PC-9 (cell line): ENCODE data around the gene PATE4. TPM values are rescaled to one million over a fixed set of nuclear protein-coding genes. Genes with fewer than 3 reads are reported as not detected.

Source experiments
- BruUV-seq: library from RNA; stranded (reverse); fragments of 400-500 nt; replicated peaks from 2 replicates; lab custom pipeline; 2021; lab: Mats Ljungman, UMichigan
- CTCF ChIA-PET: fragments of 300-600 bp; sonication (Branson Sonifier 250); formaldehyde crosslinking; loops from one replicate; lab custom pipeline; 2022; ENCODE audit warnings: antibody characterized with exemption; lab: Charles Lee
- POLR2A ChIA-PET: fragments of 300-600 bp; sonication (Branson Sonifier 250); formaldehyde crosslinking; loops from one replicate; lab custom pipeline; 2022; ENCODE audit warnings: antibody characterized with exemption; ENCODE audit not compliant: unreplicated experiment; lab: Charles Lee
- DNase-seq, 2 experiments: peaks; one replicate each; pipeline versions ENCODE4 v3.0.0 to v3.0.0-alpha.2; 2015 to 2022; ENCODE audit warnings: mixed read lengths in 1 of 2
- H2AFZ ChIP-seq: fragments of 200-600 bp; sonication (generic); 2 replicates; pipeline ENCODE4 v1.8.1; 2017; ENCODE audit warnings: antibody characterized with exemption
- H3F3A ChIP-seq: fragments of 200-600 bp; sonication (generic); 2 replicates; pipeline ENCODE4 v1.8.1; 2017; ENCODE audit warnings: antibody characterized with exemption, mild to moderate bottlenecking, low read depth; ENCODE audit not compliant: insufficient read depth
- H3K27ac ChIP-seq: fragments of 200-600 bp; sonication (generic); 2 replicates; pipeline ENCODE4 v1.6.1; 2016; ENCODE audit warnings: mixed run types
- H3K27me3 ChIP-seq: fragments of 200-600 bp; sonication (generic); 2 replicates; pipeline ENCODE4 v1.6.1; 2016; ENCODE audit warnings: low read depth, mixed run types; ENCODE audit not compliant: insufficient read depth
- H3K36me3 ChIP-seq: fragments of 200-600 bp; sonication (generic); 2 replicates; pipeline ENCODE4 v1.6.1; 2016; ENCODE audit warnings: low read depth, mixed run types
- H3K4me1 ChIP-seq: fragments of 200-600 bp; sonication (generic); replicated peaks from 2 replicates; pipeline ENCODE4 v1.6.1; 2016; ENCODE audit warnings: mixed run types; ENCODE audit not compliant: insufficient read depth
- H3K4me2 ChIP-seq: fragments of 200-600 bp; sonication (generic); 2 replicates; pipeline ENCODE4 v1.6.1; 2017; ENCODE audit warnings: mixed run types
- H3K4me3 ChIP-seq: fragments of 200-600 bp; sonication (generic); 2 replicates; pipeline ENCODE4 v1.6.1; 2016; ENCODE audit warnings: mixed run types
- H3K79me2 ChIP-seq: fragments of 200-600 bp; sonication (generic); 2 replicates; pipeline ENCODE4 v1.6.1; 2017; ENCODE audit warnings: low read depth, mixed run types
- H3K9me2 ChIP-seq: fragments of 200-600 bp; sonication (generic); 2 replicates; pipeline ENCODE4 v1.8.1; 2017; ENCODE audit warnings: mild to moderate bottlenecking; ENCODE audit not compliant: insufficient read depth
- H3K9me3 ChIP-seq: fragments of 200-600 bp; sonication (generic); 2 replicates; pipeline ENCODE4 v1.8.1; 2016; ENCODE audit warnings: low read depth; ENCODE audit not compliant: insufficient read depth
- H4K20me1 ChIP-seq: fragments of 200-600 bp; sonication (generic); 2 replicates; pipeline ENCODE4 v1.8.1; 2017; ENCODE audit not compliant: insufficient read depth
- CTCF ChIP-seq: fragments of 200-600 bp; sonication (generic); conservative IDR thresholded peaks from 2 replicates; pipeline ENCODE4 v1.6.1; 2017; ENCODE audit warnings: mixed run types, antibody characterized with exemption, mild to moderate bottlenecking, moderate library complexity
- EZH2 ChIP-seq: fragments of 200-600 bp; sonication (generic); IDR thresholded peaks from 2 replicates; pipeline ENCODE4 v1.8.0; 2017; ENCODE audit warnings: antibody characterized with exemption, low read depth
- intact Hi-C: fragments of 100-400 bp; cut with micrococcal nuclease; formaldehyde crosslinking; loops from one replicate; pipeline ENCODE4 v1.10.0; 2022; ENCODE audit not compliant: unreplicated experiment
- total RNA-seq: library from RNA; stranded (reverse); gene quantifications from 2 replicates; pipeline ENCODE4 v1.2.3, GENCODE V29; 2021

PATE4 gene
- total RNA-seq, 1 experiment from 2014 or later: not detected

- intact Hi-C loops: no loop called here
- BruUV-seq: no TSS peak
Observed at GRCh38 chr11:125883375-125883774, 50.3 kb downstream of the PATE4 start.

GRCh38 chr11:125886997-125887372, 53.9 kb downstream of the PATE4 start:
- Histone ChIP-seq H4K20me1 (no peaks in the 10 kb centered on the region), H3K79me2 (peaks cover 34% of the 10 kb centered on the region), H3K9me3 (no peaks in the 10 kb centered on the region), H3K36me3 (no peaks in the 10 kb centered on the region), H3K4me2 (peak overlapping the region; percentile 74), H3F3A (peaks cover 17% of the 10 kb centered on the region), H3K27ac (no peak overlapping the region), H3K27me3 (no peaks in the 10 kb centered on the region), H3K9me2 (no peaks in the 10 kb centered on the region), H2AFZ (peak overlapping the region; percentile 93), H3K4me1 (peaks cover 20% of the 10 kb centered on the region), H3K4me3 (peak overlapping the region; percentile 67; the same call in 1 of the 2 replicates)
- peak in 1 of 2 experiments; percentile 60 for DNase-seq
- ChIA-PET POLR2A (interaction anchor here (0.5 to 1.0 kb wide), 4 partner anchors 126 to 934 kb away, joined by 4 to 15 read pairs (median 10); partner anchors contain the start of gene STT3A), CTCF (interaction anchor here (0.7 to 1.0 kb wide), 2 partner anchors 170 to 545 kb away, joined by 3 to 8 read pairs; no protein-coding TSS in a partner anchor)
- intact Hi-C loops: loop anchor here (2.0 to 5.0 kb wide), 2 partner anchors 260 to 294 kb away; partner anchors contain the start of genes CHEK1 and STT3A
- TF ChIP-seq EZH2 (no peak), CTCF (no peak)
- TSS peak; percentile 55 for BruUV-seq

More at GRCh38 chr11:125883375-125883774, 50.3 kb downstream of the PATE4 start:
- Histone ChIP-seq H4K20me1 (no peaks in the 10 kb centered on the region), H3K27me3 (no peaks in the 10 kb centered on the region), H2AFZ (no peak overlapping the region), H3K36me3 (no peaks in the 10 kb centered on the region), H3K4me2 (no peak overlapping the region), H3K79me2 (0 out of 2 replicates have a peak, but pooled peaks cover 1% of the 10 kb centered on the region), H3F3A (peaks cover 10% of the 10 kb centered on the region; the same call in 1 of the 2 replicates), H3K27ac (no peak overlapping the region), H3K9me3 (no peaks in the 10 kb centered on the region), H3K9me2 (no peaks in the 10 kb centered on the region), H3K4me1 (no peaks in the 10 kb centered on the region), H3K4me3 (no peak overlapping the region)
- CTCF ChIA-PET: no interaction called here
- TF ChIP-seq CTCF (no peak), EZH2 (no peak)
- POLR2A ChIA-PET: no interaction called here
- DNase-seq: no peak

DNA sequence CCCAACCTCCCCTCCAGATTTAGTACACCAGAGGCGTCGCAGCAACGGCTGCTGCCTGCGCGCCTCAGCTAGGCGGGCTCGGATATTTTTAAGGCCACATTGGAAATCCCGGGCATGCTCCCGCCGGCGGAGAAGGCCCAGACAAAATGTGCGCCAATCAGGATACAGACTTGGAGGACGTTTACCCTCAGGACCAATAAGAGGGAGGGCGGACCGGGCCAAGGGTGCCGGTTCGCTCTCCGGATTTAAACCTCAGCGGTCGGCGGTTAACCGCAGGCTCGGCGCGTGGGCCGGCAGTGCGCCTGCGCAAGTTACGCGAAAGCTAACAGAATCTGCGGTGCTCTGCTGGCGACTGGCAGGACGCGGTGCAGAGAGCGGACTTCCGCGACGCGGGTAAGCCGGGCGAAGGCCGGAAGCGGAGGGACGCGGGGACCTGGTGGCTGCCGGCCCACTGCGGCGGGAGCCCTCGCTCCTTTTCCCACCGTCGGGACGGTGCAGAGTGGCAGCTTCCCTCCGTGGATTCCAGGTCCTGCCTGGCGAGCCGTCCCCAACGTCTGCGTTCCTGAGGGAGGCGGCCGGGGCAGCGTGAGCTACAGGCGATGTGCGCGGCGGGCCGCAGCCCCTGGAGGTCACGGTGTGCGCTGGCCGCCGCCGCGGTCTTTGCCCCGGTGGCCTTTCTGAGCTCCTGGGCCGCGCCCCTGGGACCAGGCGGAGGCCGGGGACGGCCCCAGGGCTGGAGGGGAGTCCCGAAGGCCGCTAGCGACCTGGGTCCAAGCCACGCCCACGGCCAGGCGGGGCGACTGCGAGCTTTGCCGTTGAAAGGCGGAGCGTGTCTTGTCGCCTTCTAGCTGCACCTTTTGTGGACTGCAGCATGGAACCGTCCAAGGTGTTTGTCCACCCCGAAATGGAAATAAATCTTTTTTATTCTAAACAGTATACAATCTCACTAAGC, 54.5 kb downstream of the PATE4 start, which contains the start of gene HYLS1:
HYLS1 (plus strand) TSS at position 296 of the 952 bp plus-strand sequence. CDS start 11,701 bp downstream, outside the sequence.
- Histone ChIP-seq H3K4me1 (peaks cover 22% of the 10 kb centered on the region), H3K9me2 (no peaks in the 10 kb centered on the region), H3F3A (peaks cover 17% of the 10 kb centered on the region), H3K4me3 (peak within 1 kb of the TSS; percentile 67), H4K20me1 (no peaks in the 10 kb centered on the region), H3K79me2 (peaks cover 34% of the 10 kb centered on the region), H3K9me3 (no peaks in the 10 kb centered on the region), H3K27ac (peak within 1 kb of the TSS; percentile 35; the same call in 1 of the 2 replicates), H3K27me3 (no peaks in the 10 kb centered on the region), H3K36me3 (no peaks in the 10 kb centered on the region), H2AFZ (peak within 1 kb of the TSS; percentile 93), H3K4me2 (peak within 1 kb of the TSS; percentile 74)
- intact Hi-C loops: loop anchor here (2.0 to 5.0 kb wide), 2 partner anchors 260 to 295 kb away; partner anchors contain the start of genes CHEK1 and STT3A
- no TSS peak for BruUV-seq
- ChIA-PET CTCF (interaction anchor here (0.6 to 1.0 kb wide), 5 partner anchors 23 to 544 kb away, joined by 3 to 8 read pairs (median 4); no protein-coding TSS in a partner anchor), POLR2A (interaction anchor here (0.5 to 1.0 kb wide), 9 partner anchors 39 to 1117 kb away, joined by 3 to 21 read pairs (median 6); partner anchors contain the start of gene STT3A)
- DNase-seq: peak; percentile 90 to 94
- TF ChIP-seq CTCF: no peak
- TF ChIP-seq EZH2: no peak
